HEK293 (cell line): ENCODE results near the gene KCNJ9.

ENCODE experiments used
- GLIS1 ChIP-seq: fragments of 450-650 bp; formaldehyde crosslinking; IDR thresholded peaks from 2 replicates; pipeline ENCODE4 v1.5.1; 2016; ENCODE audit warnings: missing biosample characterization, missing genetic modification characterization
- HIC1 ChIP-seq: fragments of 450-650 bp; formaldehyde crosslinking; IDR thresholded peaks from 2 replicates; pipeline ENCODE4 v1.5.1; 2016; ENCODE audit warnings: missing biosample characterization, missing genetic modification characterization
- KLF7 ChIP-seq: fragments of 450-650 bp; formaldehyde crosslinking; IDR thresholded peaks from 2 replicates; pipeline ENCODE4 v1.5.1; 2016; ENCODE audit warnings: missing biosample characterization, missing genetic modification characterization, borderline replicate concordance
- OVOL3 ChIP-seq: fragments of 450-650 bp; formaldehyde crosslinking; IDR thresholded peaks from 2 replicates; pipeline ENCODE4 v1.5.1; 2016; ENCODE audit warnings: missing biosample characterization, missing genetic modification characterization
- PATZ1 ChIP-seq: fragments of 450-650 bp; formaldehyde crosslinking; IDR thresholded peaks from 2 replicates; pipeline ENCODE4 v1.5.1; 2016; ENCODE audit warnings: missing biosample characterization, missing genetic modification characterization
- YY1 ChIP-seq: fragments of 450-650 bp; formaldehyde crosslinking; IDR thresholded peaks from 2 replicates; pipeline ENCODE4 v1.5.1; 2018; ENCODE audit warnings: missing biosample characterization, missing genetic modification characterization
- ZFP37 ChIP-seq: fragments of 450-650 bp; formaldehyde crosslinking; IDR thresholded peaks from 2 replicates; pipeline ENCODE4 v1.5.1; 2016; ENCODE audit warnings: missing biosample characterization, missing genetic modification characterization
- ZNF10 ChIP-seq: fragments of 450-650 bp; formaldehyde crosslinking; IDR thresholded peaks from 2 replicates; pipeline ENCODE4 v1.5.1; 2017; ENCODE audit warnings: missing biosample characterization, missing genetic modification characterization
- ZNF114 ChIP-seq: fragments of 450-650 bp; formaldehyde crosslinking; IDR thresholded peaks from 2 replicates; pipeline ENCODE4 v1.5.0; 2017; ENCODE audit warnings: missing biosample characterization, missing genetic modification characterization
- ZNF148 ChIP-seq: fragments of 450-650 bp; formaldehyde crosslinking; IDR thresholded peaks from 2 replicates; pipeline ENCODE4 v1.5.0; 2017; ENCODE audit warnings: missing biosample characterization, missing genetic modification characterization, borderline replicate concordance
- ZNF2 ChIP-seq: fragments of 450-650 bp; formaldehyde crosslinking; IDR thresholded peaks from 2 replicates; pipeline ENCODE4 v1.5.1; 2016; ENCODE audit warnings: missing biosample characterization, missing genetic modification characterization
- ZNF211 ChIP-seq: fragments of 450-650 bp; formaldehyde crosslinking; IDR thresholded peaks from 2 replicates; pipeline ENCODE4 v1.5.1; 2016; ENCODE audit warnings: low read depth, missing biosample characterization, missing genetic modification characterization
- ZNF280D ChIP-seq: fragments of 450-650 bp; formaldehyde crosslinking; IDR thresholded peaks from 2 replicates; pipeline ENCODE4 v1.5.1; 2016; ENCODE audit warnings: missing biosample characterization, missing genetic modification characterization
- ZNF426 ChIP-seq: fragments of 450-650 bp; formaldehyde crosslinking; IDR thresholded peaks from 2 replicates; pipeline ENCODE4 v1.5.1; 2017; ENCODE audit warnings: missing biosample characterization, missing genetic modification characterization, mild to moderate bottlenecking, inconsistent platforms, moderate library complexity
- ZNF510 ChIP-seq: fragments of 450-650 bp; formaldehyde crosslinking; IDR thresholded peaks from 2 replicates; pipeline ENCODE4 v1.5.1; 2018; ENCODE audit warnings: mild to moderate bottlenecking, missing genetic modification characterization, missing biosample characterization; ENCODE audit not compliant: insufficient replicate concordance
- ZNF626 ChIP-seq: fragments of 450-650 bp; sonication (Bioruptor Pico); formaldehyde crosslinking; IDR thresholded peaks from 2 replicates; pipeline ENCODE4 v1.5.1; 2018; ENCODE audit warnings: missing biosample characterization, missing genetic modification characterization, inconsistent platforms
- ZNF660 ChIP-seq: fragments of 450-650 bp; IDR thresholded peaks from 2 replicates; pipeline ENCODE4 v1.5.1; 2018; ENCODE audit warnings: missing biosample characterization, mild to moderate bottlenecking, missing genetic modification characterization
- ZNF670 ChIP-seq: fragments of 450-650 bp; formaldehyde crosslinking; IDR thresholded peaks from 2 replicates; pipeline ENCODE4 v1.5.1; 2016; ENCODE audit warnings: missing biosample characterization, missing genetic modification characterization, low read depth
- ZNF747 ChIP-seq: fragments of 450-650 bp; formaldehyde crosslinking; IDR thresholded peaks from 2 replicates; pipeline ENCODE4 v1.5.1; 2016; ENCODE audit warnings: missing biosample characterization, missing genetic modification characterization
- ZNF768 ChIP-seq: fragments of 450-650 bp; formaldehyde crosslinking; IDR thresholded peaks from 2 replicates; pipeline ENCODE4 v1.5.1; 2018; ENCODE audit warnings: missing biosample characterization, mild to moderate bottlenecking, missing genetic modification characterization
- ZSCAN4 ChIP-seq: fragments of 450-650 bp; formaldehyde crosslinking; IDR thresholded peaks from 2 replicates; pipeline ENCODE4 v1.5.1; 2017; ENCODE audit warnings: missing biosample characterization, missing genetic modification characterization
- ZSCAN5A ChIP-seq: fragments of 450-650 bp; formaldehyde crosslinking; IDR thresholded peaks from 2 replicates; pipeline ENCODE4 v1.5.1; 2016; ENCODE audit warnings: missing biosample characterization, missing genetic modification characterization
- TF ChIP-seq, protein P1 (sequence below): fragments of 450-650 bp; formaldehyde crosslinking; IDR thresholded peaks from 2 replicates; pipeline ENCODE4 v1.5.1; 2017; ENCODE audit warnings: missing biosample characterization, mild to moderate bottlenecking, missing genetic modification characterization, moderate library complexity
- TF ChIP-seq, protein P2 (sequence below): fragments of 450-650 bp; formaldehyde crosslinking; optimal IDR thresholded peaks from 2 replicates; pipeline ENCODE3; 2016; ENCODE audit warnings: missing biosample characterization, mild to moderate bottlenecking, missing genetic modification characterization

KCNJ9 gene

DNA sequence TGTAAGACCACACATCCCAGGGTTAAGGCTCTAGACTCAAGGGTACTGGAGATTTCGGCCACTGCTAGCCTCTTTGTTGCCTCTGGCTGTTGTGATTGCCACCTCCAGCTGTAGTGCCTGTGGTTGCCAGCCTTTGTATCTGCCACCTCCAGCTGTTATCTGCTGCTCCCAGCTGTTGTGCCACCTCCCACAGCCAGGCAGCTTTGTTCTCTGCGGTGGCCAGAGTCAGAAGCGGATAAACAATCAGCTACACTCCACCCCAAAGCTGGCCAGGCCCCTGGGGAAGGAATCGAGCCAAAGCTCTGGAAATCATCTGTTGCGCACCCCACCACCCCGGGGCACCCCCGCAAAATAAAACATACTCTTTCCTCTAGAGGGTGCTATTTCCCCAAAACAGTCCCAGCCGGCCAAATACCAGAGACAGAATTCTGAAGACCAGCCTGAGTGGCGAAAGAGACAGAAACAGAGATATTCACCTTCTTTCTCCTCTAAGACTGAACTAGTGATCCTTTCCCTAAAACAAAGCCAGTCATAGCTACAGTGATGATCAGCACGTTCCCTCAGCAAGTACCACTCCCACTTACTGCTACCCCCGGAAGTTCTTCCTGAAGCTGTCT, 34.7 kb upstream of the KCNJ9 start (continued):
- no peak for TF ChIP-seq OVOL3
- no peak for TF ChIP-seq KLF7 (tag by site-specific recombination)
- TF ChIP-seq ZFP37, result no peak
- no peak for TF ChIP-seq ZNF114 (tag by site-specific recombination)
- peak; percentile 89 for TF ChIP-seq PATZ1 (tag by site-specific recombination)
- TF ChIP-seq GLIS1 (tag by site-specific recombination), result peak; percentile 100
- no peak for TF ChIP-seq YY1
- no peak for TF ChIP-seq ZNF670 (tag by site-specific recombination)
- TF ChIP-seq ZNF148 (tag by site-specific recombination), result no peak
- TF ChIP-seq ZNF426 (tag by site-specific recombination), result no peak
- TF ChIP-seq ZNF747 (tag by site-specific recombination), result no peak
- TF ChIP-seq ZNF768 (tag by site-specific recombination), result peak; percentile 81
- TF ChIP-seq ZNF510 (tag by site-specific recombination), result no peak
- peak; percentile 25; the same call in 1 of the 2 replicates for TF ChIP-seq ZNF660 (tag by site-specific recombination)
- TF ChIP-seq HIC1 (tag by site-specific recombination), result 0 out of 2 replicates have a peak, but pooled peaks have one; percentile 19
- TF ChIP-seq, protein P1, sequence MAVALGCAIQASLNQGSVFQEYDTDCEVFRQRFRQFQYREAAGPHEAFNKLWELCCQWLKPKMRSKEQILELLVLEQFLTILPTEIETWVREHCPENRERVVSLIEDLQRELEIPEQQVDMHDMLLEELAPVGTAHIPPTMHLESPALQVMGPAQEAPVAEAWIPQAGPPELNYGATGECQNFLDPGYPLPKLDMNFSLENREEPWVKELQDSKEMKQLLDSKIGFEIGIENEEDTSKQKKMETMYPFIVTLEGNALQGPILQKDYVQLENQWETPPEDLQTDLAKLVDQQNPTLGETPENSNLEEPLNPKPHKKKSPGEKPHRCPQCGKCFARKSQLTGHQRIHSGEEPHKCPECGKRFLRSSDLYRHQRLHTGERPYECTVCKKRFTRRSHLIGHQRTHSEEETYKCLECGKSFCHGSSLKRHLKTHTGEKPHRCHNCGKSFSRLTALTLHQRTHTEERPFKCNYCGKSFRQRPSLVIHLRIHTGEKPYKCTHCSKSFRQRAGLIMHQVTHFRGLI (tag by site-specific recombination), result no peak
- TF ChIP-seq ZNF2 (tag by site-specific recombination), result no peak
- TF ChIP-seq, protein P2, sequence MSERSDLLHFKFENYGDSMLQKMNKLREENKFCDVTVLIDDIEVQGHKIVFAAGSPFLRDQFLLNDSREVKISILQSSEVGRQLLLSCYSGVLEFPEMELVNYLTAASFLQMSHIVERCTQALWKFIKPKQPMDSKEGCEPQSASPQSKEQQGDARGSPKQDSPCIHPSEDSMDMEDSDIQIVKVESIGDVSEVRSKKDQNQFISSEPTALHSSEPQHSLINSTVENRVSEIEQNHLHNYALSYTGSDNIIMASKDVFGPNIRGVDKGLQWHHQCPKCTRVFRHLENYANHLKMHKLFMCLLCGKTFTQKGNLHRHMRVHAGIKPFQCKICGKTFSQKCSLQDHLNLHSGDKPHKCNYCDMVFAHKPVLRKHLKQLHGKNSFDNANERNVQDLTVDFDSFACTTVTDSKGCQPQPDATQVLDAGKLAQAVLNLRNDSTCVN, result no peak
- TF ChIP-seq ZNF626 (tag by site-specific recombination), result no peak
- no peak for TF ChIP-seq ZNF280D (tag by site-specific recombination)
- TF ChIP-seq ZNF10 (tag by site-specific recombination), result no peak
- TF ChIP-seq ZSCAN5A (tag by site-specific recombination), result no peak
- no peak for TF ChIP-seq ZNF211
- TF ChIP-seq ZSCAN4 (tag by site-specific recombination), result no peak
